Stomach (tissue), 4 donors: Measurements from ENCODE around the gene NTF4.

Source experiments
- CTCF ChIP-seq, 7 experiments: fragments of 450-650 bp in 4 of 7; fragments of 200-600 bp in 3 of 7; sonication (generic) in 3 of 7; IDR thresholded peaks; one replicate each; pipeline ENCODE4 v1.5.1; 2016 to 2019; ENCODE audit warnings: antibody characterized with exemption in 7 of 7, control low read depth in 2 of 7, mild to moderate bottlenecking in 1 of 7
- EP300 ChIP-seq: sonication (generic); formaldehyde crosslinking; IDR thresholded peaks from one replicate; pipeline ENCODE4 v1.6.1; 2017; ENCODE audit warnings: antibody characterized with exemption
- POLR2A ChIP-seq, 4 donors: fragments of 450-650 bp; IDR thresholded peaks; one replicate each; pipeline ENCODE4 v1.6.1; 2016; ENCODE audit warnings: antibody characterized with exemption in 4 of 4, control low read depth in 2 of 4, mild to moderate bottlenecking in 1 of 4, moderate library complexity in 1 of 4
- POLR2AphosphoS5 ChIP-seq, 3 donors: sonication (generic); formaldehyde crosslinking; IDR thresholded peaks; one replicate each; pipeline ENCODE4 v1.6.1; 2016; ENCODE audit warnings: antibody characterized with exemption in 3 of 3

GRCh38 chr19:49020342-49020741 lies 44.3 kb downstream of the NTF4 start:
- TF ChIP-seq CTCF (IDR thresholded peaks at IDR 0.05) (no peak), EP300 (no peak), POLR2A (IDR thresholded peaks at IDR 0.05) (no peak), POLR2AphosphoS5 (IDR thresholded peaks at IDR 0.05) (no peak)
